OCI-LY7 (cell line): ENCODE results near the gene OR8K3. TPM values are rescaled to one million over a fixed set of nuclear protein-coding genes. Genes with fewer than 3 reads are reported as not detected.

Experiments used
- Bru-seq: library from RNA; stranded (reverse); fragments of 400-500 nt; gene quantifications from one replicate; lab custom pipeline; 2021; lab: Mats Ljungman, UMichigan
- BruChase-seq, 2 experiments: library from RNA; stranded (reverse); fragments of 400-500 nt; gene quantifications; one replicate each; lab custom pipeline; 2021; lab: Mats Ljungman, UMichigan
- BruUV-seq: library from RNA; stranded (reverse); fragments of 400-500 nt; replicated peaks from 2 replicates; lab custom pipeline; 2021; lab: Mats Ljungman, UMichigan
- CTCF ChIA-PET: fragments of 300-600 bp; sonication (Branson Sonifier 250); formaldehyde crosslinking; loops from one replicate; lab custom pipeline; 2022; ENCODE audit warnings: antibody characterized with exemption; ENCODE audit not compliant: unreplicated experiment; lab: Charles Lee
- POLR2A ChIA-PET: fragments of 300-600 bp; sonication (Branson Sonifier 250); formaldehyde crosslinking; loops from one replicate; lab custom pipeline; 2022; ENCODE audit warnings: antibody characterized with exemption; lab: Charles Lee
- DNase-seq: peaks from one replicate; pipeline ENCODE4 v3.0.0-alpha.2; 2015; ENCODE audit warnings: low spot score
- H2AFZ ChIP-seq: fragments of 200-600 bp; sonication (generic), shearing (Covaris generic); 2 replicates; pipeline ENCODE4 v1.6.1; 2014; ENCODE audit warnings: mild to moderate bottlenecking, antibody characterized with exemption, low read length, moderate library complexity
- H3K27ac ChIP-seq: fragments of 200-600 bp; sonication (generic); 2 replicates; pipeline ENCODE4 v1.5.1; 2014; ENCODE audit warnings: mixed run types, low read depth, mild to moderate bottlenecking, moderate library complexity, low read length, inconsistent platforms; ENCODE audit not compliant: poor library complexity, severe bottlenecking
- H3K36me3 ChIP-seq: fragments of 200-600 bp; sonication (generic); 2 replicates; pipeline ENCODE4 v1.6.1; 2014; ENCODE audit warnings: mild to moderate bottlenecking, antibody characterized with exemption, low read length, moderate library complexity, mixed read lengths; ENCODE audit not compliant: insufficient read depth
- H3K4me1 ChIP-seq: fragments of 200-600 bp; sonication (generic); 2 replicates; pipeline ENCODE4 v1.5.1; 2014; ENCODE audit warnings: mild to moderate bottlenecking, low read length; ENCODE audit not compliant: insufficient read depth, poor library complexity, severe bottlenecking
- H3K4me2 ChIP-seq: fragments of 200-600 bp; sonication (generic); 2 replicates; pipeline ENCODE4 v1.6.1; 2014; ENCODE audit warnings: mild to moderate bottlenecking, low read length
- H3K4me3 ChIP-seq: fragments of 200-600 bp; sonication (generic); 2 replicates; pipeline ENCODE4 v1.5.1; 2014; ENCODE audit warnings: mild to moderate bottlenecking, low read depth, low read length; ENCODE audit not compliant: poor library complexity, severe bottlenecking
- H3K79me2 ChIP-seq: fragments of 200-600 bp; sonication (generic); 2 replicates; pipeline ENCODE4 v1.6.1; 2016; ENCODE audit warnings: low read depth, mild to moderate bottlenecking, low read length, moderate library complexity, mixed read lengths; ENCODE audit not compliant: insufficient read depth
- H3K9me2 ChIP-seq: fragments of 200-600 bp; sonication (generic); 2 replicates; pipeline ENCODE4 v1.6.1; 2016; ENCODE audit warnings: mild to moderate bottlenecking, low read length, mixed read lengths; ENCODE audit not compliant: insufficient read depth
- H3K9me3 ChIP-seq: fragments of 200-600 bp; sonication (generic); 2 replicates; pipeline ENCODE4 v1.6.1; 2014; ENCODE audit warnings: mild to moderate bottlenecking, mixed run types, low read length, mixed read lengths
- H4K20me1 ChIP-seq: fragments of 200-600 bp; sonication (generic); 2 replicates; pipeline ENCODE4 v1.6.1; 2014; ENCODE audit warnings: mild to moderate bottlenecking, antibody characterized with exemption, low read length, moderate library complexity, mixed read lengths; ENCODE audit not compliant: insufficient read depth
- CTCF ChIP-seq: fragments of 200-600 bp; sonication (generic); conservative IDR thresholded peaks from 2 replicates; pipeline ENCODE4 v1.5.1; 2014; ENCODE audit warnings: mild to moderate bottlenecking, antibody characterized with exemption, low read length, moderate library complexity, mixed read lengths
- EZH2phosphoT487 ChIP-seq: fragments of 200-600 bp; sonication (generic); IDR thresholded peaks from 2 replicates; pipeline ENCODE4 v1.6.1; 2018; ENCODE audit warnings: low read depth, borderline replicate concordance, mild to moderate bottlenecking, mixed run types, antibody characterized with exemption, low read length, moderate library complexity, mixed read lengths
- intact Hi-C: fragments of 100-400 bp; cut with micrococcal nuclease; formaldehyde crosslinking; loops from one replicate; pipeline ENCODE4 v1.10.0; 2022; ENCODE audit not compliant: unreplicated experiment
- long read RNA-seq: library from polyadenylated mRNA; stranded (forward); transcript quantifications from one replicate; pipeline ENCODE4 v2.0.0, GENCODE V29; 2022
- total RNA-seq, 2 experiments: library from RNA; depleted of rRNA in 1 of 2; stranded (reverse); fragments of >200 nt in 1 of 2; shearing (Covaris generic) in 1 of 2; gene quantifications; 2 replicates each; pipeline ENCODE4 v1.2.3, GENCODE V29; 2014 to 2022

The OR8K3 gene
- total RNA-seq (2014; rRNA removed; shearing (Covaris generic)) (not detected in 2 replicates), total RNA-seq (2022) (not detected in 2 replicates), Bru-seq, nascent RNA (not detected), BruChase-seq, experiment 1, labeled RNA remaining after a 6-hour chase (not detected), BruChase-seq, experiment 2, labeled RNA remaining after a 2-hour chase (not detected)
- long read RNA-seq: 0 reads

GRCh38 chr11:56314844-56315243 lies at the start of gene OR8K3:
Gene OR8K3 (plus strand): TSS chr11:56315144. CDS start chr11:56318307, 3,163 bp downstream.
- no peak within 1 kb of the TSS for H3K27ac ChIP-seq
- intact Hi-C loops: no loop called here
- H3K9me2 ChIP-seq: no peaks in the 10 kb centered on the region
- no peaks in the 10 kb centered on the region for H3K36me3 ChIP-seq
- no peak within 1 kb of the TSS for H2AFZ ChIP-seq
- POLR2A ChIA-PET: no interaction called here
- H3K4me2 ChIP-seq: no peak within 1 kb of the TSS
- CTCF ChIA-PET: no interaction called here
- H3K9me3 ChIP-seq: 0 out of 2 replicates have a peak, but pooled peaks cover 3% of the 10 kb centered on the region
- H3K79me2 ChIP-seq: no peaks in the 10 kb centered on the region
- no peaks in the 10 kb centered on the region for H3K4me1 ChIP-seq
- no peak for DNase-seq
- no TSS peak for BruUV-seq
- TF ChIP-seq EZH2phosphoT487 (no peak), CTCF (no peak)
- no peaks in the 10 kb centered on the region for H4K20me1 ChIP-seq
- no peak within 1 kb of the TSS for H3K4me3 ChIP-seq

- CTCF ChIA-PET: no interaction called here
- DNase-seq: no peak
- POLR2A ChIA-PET: no interaction called here
These were observed 43.9 kb upstream of the OR8K3 start for GRCh38 chr11:56271092-56271491.

More at GRCh38 chr11:56271092-56271491, 43.9 kb upstream of the OR8K3 start:
- Histone ChIP-seq H3K79me2 (no peaks in the 10 kb centered on the region), H3K9me2 (no peaks in the 10 kb centered on the region), H3K4me2 (no peak overlapping the region), H3K9me3 (no peaks in the 10 kb centered on the region), H3K27ac (no peak overlapping the region), H3K36me3 (no peaks in the 10 kb centered on the region), H2AFZ (no peak overlapping the region), H3K4me3 (no peak overlapping the region), H4K20me1 (no peaks in the 10 kb centered on the region), H3K4me1 (no peaks in the 10 kb centered on the region)
- intact Hi-C loops: no loop called here
- TF ChIP-seq CTCF (no peak), EZH2phosphoT487 (no peak)
- no TSS peak for BruUV-seq
